ENCODE measurements around the gene BSG. TPM values are rescaled to one million over a fixed set of nuclear protein-coding genes. Genes with fewer than 3 reads are reported as not detected.

The BSG gene
- total RNA-seq, 1 donor: 191 TPM

DNA sequence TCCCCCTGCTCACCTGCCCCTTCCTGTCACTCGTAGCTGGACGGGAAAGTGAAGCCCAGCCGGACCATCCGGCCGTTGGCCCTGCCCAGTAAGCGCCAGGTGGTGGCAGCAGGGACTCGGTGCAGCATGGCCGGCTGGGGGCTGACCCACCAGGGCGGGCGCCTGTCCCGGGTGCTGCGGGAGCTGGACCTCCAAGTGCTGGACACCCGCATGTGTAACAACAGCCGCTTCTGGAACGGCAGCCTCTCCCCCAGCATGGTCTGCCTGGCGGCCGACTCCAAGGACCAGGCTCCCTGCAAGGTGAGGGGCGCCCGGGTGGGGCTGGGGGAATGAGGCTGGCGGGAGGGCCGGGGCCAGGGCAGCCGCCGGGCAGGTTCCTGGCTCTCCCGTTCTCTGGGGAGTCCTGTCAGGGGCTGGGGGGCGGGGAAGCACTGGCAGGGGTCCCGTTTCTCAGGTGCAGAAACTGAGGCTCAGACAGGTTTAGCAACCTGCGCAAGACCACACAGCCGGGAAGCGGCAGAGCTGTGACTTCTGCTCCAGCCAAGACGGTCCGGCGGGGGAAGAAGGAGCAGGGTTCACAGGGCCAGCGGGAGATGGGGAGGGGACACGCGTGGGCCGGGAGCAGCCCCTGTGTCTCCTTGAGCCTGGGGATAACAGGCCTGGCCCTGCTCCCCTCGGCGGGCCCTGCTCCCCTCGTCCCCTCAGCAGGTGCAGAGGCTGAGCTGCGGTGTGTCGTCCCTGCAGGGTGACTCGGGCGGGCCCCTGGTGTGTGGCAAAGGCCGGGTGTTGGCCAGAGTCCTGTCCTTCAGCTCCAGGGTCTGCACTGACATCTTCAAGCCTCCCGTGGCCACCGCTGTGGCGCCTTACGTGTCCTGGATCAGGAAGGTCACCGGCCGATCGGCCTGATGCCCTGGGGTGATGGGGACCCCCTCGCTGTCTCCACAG lies 23.2 kb upstream of the BSG start:
- no peak overlapping the region for H3K4me3 ChIP-seq (ENCODE audit: low read depth, low read length)
- no peak for DNase-seq (ENCODE audit: low read depth)
- TF ChIP-seq, protein P1, sequence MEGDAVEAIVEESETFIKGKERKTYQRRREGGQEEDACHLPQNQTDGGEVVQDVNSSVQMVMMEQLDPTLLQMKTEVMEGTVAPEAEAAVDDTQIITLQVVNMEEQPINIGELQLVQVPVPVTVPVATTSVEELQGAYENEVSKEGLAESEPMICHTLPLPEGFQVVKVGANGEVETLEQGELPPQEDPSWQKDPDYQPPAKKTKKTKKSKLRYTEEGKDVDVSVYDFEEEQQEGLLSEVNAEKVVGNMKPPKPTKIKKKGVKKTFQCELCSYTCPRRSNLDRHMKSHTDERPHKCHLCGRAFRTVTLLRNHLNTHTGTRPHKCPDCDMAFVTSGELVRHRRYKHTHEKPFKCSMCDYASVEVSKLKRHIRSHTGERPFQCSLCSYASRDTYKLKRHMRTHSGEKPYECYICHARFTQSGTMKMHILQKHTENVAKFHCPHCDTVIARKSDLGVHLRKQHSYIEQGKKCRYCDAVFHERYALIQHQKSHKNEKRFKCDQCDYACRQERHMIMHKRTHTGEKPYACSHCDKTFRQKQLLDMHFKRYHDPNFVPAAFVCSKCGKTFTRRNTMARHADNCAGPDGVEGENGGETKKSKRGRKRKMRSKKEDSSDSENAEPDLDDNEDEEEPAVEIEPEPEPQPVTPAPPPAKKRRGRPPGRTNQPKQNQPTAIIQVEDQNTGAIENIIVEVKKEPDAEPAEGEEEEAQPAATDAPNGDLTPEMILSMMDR (IDR thresholded peaks at IDR 0.05; ENCODE audit: insufficient read depth, low read depth, low read length): no peak

DNA sequence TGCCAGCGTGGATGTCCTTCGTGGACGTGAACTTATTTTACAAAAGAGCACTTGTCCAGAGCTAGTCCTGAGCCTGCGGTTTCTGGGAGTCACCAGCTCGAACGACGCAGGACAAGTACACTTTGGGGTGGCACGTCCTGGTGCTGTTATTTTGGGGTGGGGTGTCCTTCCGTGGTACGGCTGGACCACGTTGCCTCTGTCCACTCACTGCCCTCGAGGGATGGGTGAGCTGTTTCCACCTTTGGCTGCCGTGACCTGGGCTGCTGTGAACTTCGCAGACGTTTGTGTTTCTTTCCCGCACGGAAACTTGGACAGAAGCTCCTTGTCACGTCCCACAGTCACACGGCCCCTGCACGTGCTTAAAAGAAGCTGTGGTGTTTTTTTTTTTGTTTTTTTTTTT lies 17.6 kb upstream of the BSG start:
- H3K4me3 ChIP-seq (ENCODE audit: low read depth, low read length): no peak overlapping the region
- TF ChIP-seq, protein P1 (IDR thresholded peaks at IDR 0.05; ENCODE audit: insufficient read depth, low read depth, low read length): no peak
- peak; percentile 21 for DNase-seq (ENCODE audit: low read depth)

DNA sequence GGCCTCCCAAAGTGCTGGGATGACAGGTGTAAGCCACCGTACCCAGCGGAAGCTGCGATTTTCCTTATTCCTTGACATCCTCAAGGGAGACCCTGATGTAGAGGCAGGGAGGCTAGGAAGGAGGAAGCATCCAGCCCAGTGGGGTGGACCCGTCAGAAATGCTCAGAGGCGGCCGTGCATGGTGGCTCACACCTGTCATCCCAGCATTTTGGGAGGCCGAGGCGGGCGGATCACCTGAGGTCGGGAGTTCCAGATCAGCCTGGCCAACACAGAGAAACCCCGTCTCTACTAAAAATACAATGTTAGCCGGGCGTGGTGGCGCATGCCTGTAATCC lies 17.0 kb upstream of the BSG start:
- TF ChIP-seq, protein P1 (IDR thresholded peaks at IDR 0.05; ENCODE audit: insufficient read depth, low read depth, low read length): no peak
- no peak overlapping the region for H3K4me3 ChIP-seq (ENCODE audit: low read depth, low read length)
- no peak for DNase-seq (ENCODE audit: low read depth)

DNA sequence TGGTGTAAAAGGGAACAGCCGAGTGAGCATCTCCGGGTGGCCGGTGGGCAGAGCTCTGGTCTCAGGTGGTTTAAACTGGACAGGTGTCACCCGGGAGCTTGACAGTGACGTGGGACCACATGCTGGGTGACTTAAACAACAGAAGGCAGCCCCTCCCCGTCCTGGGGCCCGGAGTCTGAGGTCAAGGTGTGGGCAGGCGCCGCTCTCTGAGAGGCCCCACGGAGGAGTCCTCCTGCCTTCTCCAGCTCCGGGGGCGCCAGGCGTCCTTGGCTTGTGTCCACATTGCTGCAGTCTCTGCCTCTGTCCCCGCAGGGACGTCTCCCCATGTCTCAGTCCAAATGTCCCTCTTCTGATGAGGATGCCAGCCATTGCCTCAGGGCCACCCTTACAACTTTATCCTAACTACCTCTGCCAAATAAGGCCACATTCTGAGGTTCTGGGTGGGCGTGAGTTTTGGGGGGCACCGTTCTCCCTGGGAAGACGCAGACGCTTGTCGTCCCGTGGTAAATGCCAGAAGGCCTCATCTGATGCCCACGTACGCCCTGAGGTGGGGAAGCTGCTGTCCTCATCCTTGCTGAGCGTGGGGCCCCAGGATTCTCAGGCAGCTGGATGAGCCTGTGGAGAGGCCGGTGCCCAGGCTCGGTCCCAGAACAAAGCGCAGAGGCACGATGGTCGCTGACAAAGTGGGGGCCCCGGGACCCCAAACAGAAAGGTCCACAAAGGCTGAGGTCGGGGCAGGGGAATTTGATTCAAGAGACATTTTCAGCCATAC lies 15.6 kb upstream of the BSG start:
- no peak for DNase-seq (ENCODE audit: low read depth)
- TF ChIP-seq, protein P1 (IDR thresholded peaks at IDR 0.05; ENCODE audit: insufficient read depth, low read depth, low read length): no peak
- no peak overlapping the region for H3K4me3 ChIP-seq (ENCODE audit: low read depth, low read length)

DNA sequence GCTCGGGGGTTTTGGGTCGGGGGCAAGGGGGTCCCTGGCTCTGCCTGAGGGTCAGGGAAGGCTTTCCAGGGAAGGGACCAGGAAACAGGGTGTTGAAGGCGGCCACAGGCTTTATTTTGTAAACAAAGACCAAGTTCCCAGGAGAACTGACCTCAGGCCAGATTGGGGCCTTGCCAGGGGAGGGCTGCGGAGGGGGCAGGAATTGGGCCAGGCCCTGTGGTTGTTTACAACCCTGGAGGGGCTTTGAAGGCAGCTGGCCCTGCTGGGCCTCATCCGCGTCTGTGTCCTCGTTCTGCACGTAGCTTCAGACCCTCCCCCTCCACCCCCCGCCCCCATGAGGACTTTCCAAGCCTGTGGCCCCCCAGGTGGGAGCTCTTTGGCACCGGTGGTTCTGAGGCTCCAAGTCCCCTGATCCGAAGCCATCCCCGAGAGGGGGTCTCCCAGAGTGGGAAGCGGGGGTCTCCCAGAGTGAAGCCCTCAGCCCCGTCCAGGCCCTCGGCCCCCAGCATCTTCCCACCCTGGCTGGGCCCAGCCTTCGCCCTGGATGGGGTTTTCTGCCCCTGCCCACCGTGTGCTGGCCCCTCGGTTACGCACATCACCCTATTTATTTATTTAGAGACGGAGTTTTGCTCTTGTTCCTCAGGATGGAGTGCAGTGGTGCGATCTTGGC lies 13.5 kb upstream of the BSG start:
- TF ChIP-seq, protein P1 (IDR thresholded peaks at IDR 0.05; ENCODE audit: insufficient read depth, low read depth, low read length): no peak
- H3K4me3 ChIP-seq (ENCODE audit: low read depth, low read length): no peak overlapping the region
- peak; percentile 95 for DNase-seq (ENCODE audit: low read depth)

DNA sequence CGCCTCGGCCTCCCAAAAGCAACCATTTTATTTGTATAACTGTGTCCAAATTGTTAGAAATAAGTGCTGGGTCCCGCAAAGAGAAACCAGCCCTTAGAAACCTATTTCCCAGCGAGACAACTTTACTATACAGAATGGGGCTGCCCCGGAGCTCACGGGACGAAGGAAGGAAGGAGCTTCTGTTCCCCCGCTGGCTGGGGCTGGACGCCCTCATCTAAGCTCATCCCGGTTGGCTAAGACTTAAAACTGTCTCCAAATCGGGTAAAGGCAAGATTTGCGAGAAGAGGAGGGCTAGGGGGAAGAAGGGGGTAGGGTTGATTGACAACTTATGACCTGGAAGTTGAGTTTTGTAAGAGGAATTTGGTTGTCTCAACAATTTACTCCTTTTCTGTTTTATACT lies 12.3 kb upstream of the BSG start:
- TF ChIP-seq, protein P1 (IDR thresholded peaks at IDR 0.05; ENCODE audit: insufficient read depth, low read depth, low read length): no peak
- no peak for DNase-seq (ENCODE audit: low read depth)
- H3K4me3 ChIP-seq (ENCODE audit: low read depth, low read length): no peak overlapping the region
